ENCODE results near the gene TYW5.

Gene TYW5

DNA sequence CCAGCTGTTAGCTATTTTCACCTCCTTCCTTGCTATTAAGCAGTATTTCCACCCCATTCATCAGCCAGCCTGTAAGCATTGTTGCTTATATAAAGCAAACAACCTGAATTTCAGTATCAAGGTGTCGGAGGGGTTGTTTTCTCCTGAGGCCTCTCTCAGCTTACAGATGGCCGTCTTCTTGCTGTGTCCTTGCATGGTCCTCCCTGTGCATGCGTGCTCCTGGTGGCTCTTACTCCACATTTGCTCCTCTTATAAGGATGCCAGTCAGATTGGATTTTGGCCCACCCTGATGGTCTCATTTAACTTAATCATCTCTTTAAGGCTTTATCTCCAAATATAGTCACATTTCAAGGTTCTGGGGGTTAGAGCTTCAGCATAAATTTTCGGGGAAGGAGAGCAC, 2.7 kb upstream of the TYW5 start:
- Histone ChIP-seq H4K20me1 (ENCODE audit: control insufficient read depth, insufficient read depth, low read depth, low read length) (no peaks in the 10 kb centered on the region; the same call in 1 of the 2 replicates), H3K9me3 (ENCODE audit: control insufficient read depth, insufficient read depth, low read length) (no peaks in the 10 kb centered on the region), H3K79me2 (ENCODE audit: control insufficient read depth, low read length) (peaks cover 58% of the 10 kb centered on the region), H3K9me2 (replicated peaks; ENCODE audit: control insufficient read depth, low read length) (no peaks in the 10 kb centered on the region), H3K4me1 (ENCODE audit: control insufficient read depth, low read length) (peaks cover 27% of the 10 kb centered on the region), H3F3A (ENCODE audit: control insufficient read depth, insufficient read depth) (no peaks in the 10 kb centered on the region), H3K36me3 (ENCODE audit: control insufficient read depth, low read length) (peaks cover 63% of the 10 kb centered on the region), H3K27ac (ENCODE audit: low read depth, low read length) (no peak overlapping the region), H3K27me3 (ENCODE audit: control insufficient read depth, low read length) (no peaks in the 10 kb centered on the region), H3K4me2 (ENCODE audit: low read length) (peak overlapping the region; percentile 86), H3K4me3 (ENCODE audit: low read length) (peak overlapping the region; percentile 10; the same call in 1 of the 2 replicates)
- TF ChIP-seq CTCF (IDR thresholded peaks at IDR 0.05; ENCODE audit: low read depth, low read length, poor library complexity, severe bottlenecking) (no peak), EZH2phosphoT487 (IDR thresholded peaks at IDR 0.05; ENCODE audit: borderline replicate concordance, low read length) (no peak)

- Histone ChIP-seq H3K4me3 (ENCODE audit: low read length) (peak overlapping the region; percentile 97), H3K4me1 (ENCODE audit: control insufficient read depth, low read length) (peaks cover 27% of the 10 kb centered on the region), H3K27ac (ENCODE audit: low read depth, low read length) (peak overlapping the region; percentile 61; the same call in 1 of the 2 replicates), H3K36me3 (ENCODE audit: control insufficient read depth, low read length) (peaks cover 47% of the 10 kb centered on the region), H3K4me2 (ENCODE audit: low read length) (peak overlapping the region; percentile 86), H3F3A (ENCODE audit: control insufficient read depth, insufficient read depth) (no peaks in the 10 kb centered on the region), H3K9me3 (ENCODE audit: control insufficient read depth, insufficient read depth, low read length) (no peaks in the 10 kb centered on the region), H3K79me2 (ENCODE audit: control insufficient read depth, low read length) (peaks cover 75% of the 10 kb centered on the region), H3K9me2 (replicated peaks; ENCODE audit: control insufficient read depth, low read length) (no peaks in the 10 kb centered on the region), H3K27me3 (ENCODE audit: control insufficient read depth, low read length) (no peaks in the 10 kb centered on the region), H4K20me1 (ENCODE audit: control insufficient read depth, insufficient read depth, low read depth, low read length) (no peaks in the 10 kb centered on the region; the same call in 1 of the 2 replicates)
- TF ChIP-seq CTCF (IDR thresholded peaks at IDR 0.05; ENCODE audit: low read depth, low read length, poor library complexity, severe bottlenecking) (no peak), EZH2phosphoT487 (IDR thresholded peaks at IDR 0.05; ENCODE audit: borderline replicate concordance, low read length) (no peak)
Observed at GRCh38 chr2:199956062-199956380, 730 bp upstream of the TYW5 start.

DNA sequence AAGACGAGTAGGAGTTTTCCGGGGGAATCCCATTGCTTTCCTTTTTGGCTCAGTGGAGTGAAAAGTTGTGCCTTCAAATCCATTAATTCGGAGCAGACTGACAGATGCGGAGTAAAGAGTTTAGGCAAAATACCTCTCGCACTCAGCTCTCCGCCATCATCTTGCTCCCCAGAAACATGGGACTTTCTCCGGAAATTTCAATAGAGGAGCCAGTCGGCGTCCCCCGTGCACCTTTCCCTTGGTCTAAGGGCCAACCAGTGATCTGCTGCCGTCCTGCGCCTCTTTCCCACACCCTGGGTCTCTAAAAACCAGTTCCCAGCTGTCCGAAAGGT, 318 bp downstream of the TYW5 start:
- Histone ChIP-seq H4K20me1 (ENCODE audit: control insufficient read depth, insufficient read depth, low read depth, low read length) (no peaks in the 10 kb centered on the region; the same call in 1 of the 2 replicates), H3K9me2 (replicated peaks; ENCODE audit: control insufficient read depth, low read length) (no peaks in the 10 kb centered on the region), H3K36me3 (ENCODE audit: control insufficient read depth, low read length) (peaks cover 47% of the 10 kb centered on the region), H3F3A (ENCODE audit: control insufficient read depth, insufficient read depth) (no peaks in the 10 kb centered on the region), H3K4me2 (ENCODE audit: low read length) (peak overlapping the region; percentile 86), H3K9me3 (ENCODE audit: control insufficient read depth, insufficient read depth, low read length) (no peaks in the 10 kb centered on the region), H3K4me3 (ENCODE audit: low read length) (peak overlapping the region; percentile 97), H3K27ac (ENCODE audit: low read depth, low read length) (peak overlapping the region; percentile 61), H3K4me1 (ENCODE audit: control insufficient read depth, low read length) (peaks cover 27% of the 10 kb centered on the region), H3K27me3 (ENCODE audit: control insufficient read depth, low read length) (no peaks in the 10 kb centered on the region), H3K79me2 (ENCODE audit: control insufficient read depth, low read length) (peaks cover 85% of the 10 kb centered on the region)
- TF ChIP-seq EZH2phosphoT487 (IDR thresholded peaks at IDR 0.05; ENCODE audit: borderline replicate concordance, low read length) (no peak), CTCF (IDR thresholded peaks at IDR 0.05; ENCODE audit: low read depth, low read length, poor library complexity, severe bottlenecking) (no peak)

- peaks cover 14% of the 10 kb centered on the region for H3K4me1 ChIP-seq (ENCODE audit: control insufficient read depth, low read length)
- no peak overlapping the region for H3K4me2 ChIP-seq (ENCODE audit: low read length)
- H3K79me2 ChIP-seq (ENCODE audit: control insufficient read depth, low read length): peaks cover 65% of the 10 kb centered on the region
Observed at GRCh38 chr2:199951023-199951422, 4.3 kb downstream of the TYW5 start.

More at GRCh38 chr2:199951023-199951422, 4.3 kb downstream of the TYW5 start:
- Histone ChIP-seq H3K4me3 (ENCODE audit: low read length) (no peak overlapping the region), H3K9me2 (replicated peaks; ENCODE audit: control insufficient read depth, low read length) (no peaks in the 10 kb centered on the region), H3K27ac (ENCODE audit: low read depth, low read length) (no peak overlapping the region), H3K27me3 (ENCODE audit: control insufficient read depth, low read length) (no peaks in the 10 kb centered on the region), H3F3A (ENCODE audit: control insufficient read depth, insufficient read depth) (no peaks in the 10 kb centered on the region), H3K36me3 (ENCODE audit: control insufficient read depth, low read length) (peaks cover 53% of the 10 kb centered on the region), H3K9me3 (ENCODE audit: control insufficient read depth, insufficient read depth, low read length) (no peaks in the 10 kb centered on the region), H4K20me1 (ENCODE audit: control insufficient read depth, insufficient read depth, low read depth, low read length) (no peaks in the 10 kb centered on the region; the same call in 1 of the 2 replicates)
- TF ChIP-seq CTCF (IDR thresholded peaks at IDR 0.05; ENCODE audit: low read depth, low read length, poor library complexity, severe bottlenecking) (no peak), EZH2phosphoT487 (IDR thresholded peaks at IDR 0.05; ENCODE audit: borderline replicate concordance, low read length) (no peak)
